Panc1 (cell line): ENCODE data around the gene APOL5. TPM values are rescaled to one million over a fixed set of nuclear protein-coding genes. Genes with fewer than 3 reads are reported as not detected.
"Not testable (repeated sequence)": the region's sequence is repeated elsewhere in the genome, so short reads cannot be mapped to it uniquely, and the experiment has no call there.

Experiments
- ATAC-seq: fragments of 200-7000 bp; cut with Tn5 transposase; 2 replicates; pipeline ENCODE4 v1.9.1; 2020; ENCODE audit warnings: mild to moderate bottlenecking, moderate library complexity
- BruUV-seq: library from RNA; stranded (reverse); fragments of 400-500 nt; replicated peaks from 2 replicates; lab custom pipeline; 2021; lab: Mats Ljungman, UMichigan
- CTCF ChIA-PET: fragments of 300-600 bp; sonication (Branson Sonifier 250); formaldehyde crosslinking; loops from one replicate; lab custom pipeline; 2022; ENCODE audit warnings: antibody characterized with exemption; lab: Charles Lee
- POLR2A ChIA-PET: fragments of 300-600 bp; sonication (Branson Sonifier 250); formaldehyde crosslinking; loops from one replicate; lab custom pipeline; 2022; ENCODE audit warnings: antibody characterized with exemption; lab: Charles Lee
- DNase-seq: peaks from one replicate; pipeline ENCODE4 v3.0.0-alpha.2; 2010; ENCODE audit warnings: low read depth, low spot score
- H3K27ac ChIP-seq: 2 replicates; pipeline ENCODE4 v1.5.1; 2011; ENCODE audit warnings: mild to moderate bottlenecking, low read length, inconsistent platforms
- H3K27me3 ChIP-seq: fragments of 200-500 bp; sonication (Bioruptor generic); 2 replicates; pipeline ENCODE4 v1.6.0; 2014; ENCODE audit warnings: low read length, inconsistent platforms; ENCODE audit not compliant: control insufficient read depth, insufficient read depth
- H3K36me3 ChIP-seq: fragments of 200-500 bp; sonication (Bioruptor generic); 2 replicates; pipeline ENCODE4 v1.5.1; 2014; ENCODE audit warnings: inconsistent platforms, mild to moderate bottlenecking, low read length, moderate library complexity; ENCODE audit not compliant: control insufficient read depth, insufficient read depth
- H3K4me1 ChIP-seq: 2 replicates; pipeline ENCODE4 v1.5.1; 2011; ENCODE audit warnings: inconsistent platforms, mild to moderate bottlenecking, low read length, moderate library complexity; ENCODE audit not compliant: control insufficient read depth, insufficient read depth
- H3K4me3 ChIP-seq, 2 experiments: 2 replicates each; pipeline ENCODE4 v1.5.1; 2011 to 2012; ENCODE audit warnings: low read depth in 2 of 2, low read length in 2 of 2, mild to moderate bottlenecking in 2 of 2, inconsistent platforms in 1 of 2, moderate library complexity in 1 of 2
- H3K9me3 ChIP-seq: fragments of 200-500 bp; sonication (Bioruptor generic); 2 replicates; pipeline ENCODE4 v1.5.1; 2014; ENCODE audit warnings: low read depth, mild to moderate bottlenecking, inconsistent platforms, low read length, moderate library complexity; ENCODE audit not compliant: control insufficient read depth, insufficient read depth
- CTCF ChIP-seq: fragments of 450-650 bp; IDR thresholded peaks from 2 replicates; pipeline ENCODE4 v1.5.1; 2017; ENCODE audit warnings: mild to moderate bottlenecking
- POLR2AphosphoS5 ChIP-seq: IDR thresholded peaks from 2 replicates; pipeline ENCODE4 v1.6.1; 2012; ENCODE audit warnings: mild to moderate bottlenecking, low read depth, low read length, moderate library complexity
- REST ChIP-seq, 2 experiments: IDR thresholded peaks; 2 replicates each; pipeline ENCODE4 v1.6.1; 2011 to 2012; ENCODE audit warnings: low read depth in 2 of 2, control low read depth in 1 of 2, low read length in 1 of 2, mild to moderate bottlenecking in 1 of 2, moderate library complexity in 1 of 2; ENCODE audit not compliant: insufficient read depth in 1 of 2
- SIN3A ChIP-seq: IDR thresholded peaks from 2 replicates; pipeline ENCODE4 v1.6.1; 2012; ENCODE audit warnings: low read depth, mild to moderate bottlenecking, low read length, moderate library complexity, borderline replicate concordance; ENCODE audit not compliant: insufficient read depth
- TCF7L2 ChIP-seq: IDR thresholded peaks from 2 replicates; pipeline ENCODE4 v1.6.1; 2011; ENCODE audit warnings: mild to moderate bottlenecking, low read depth, low read length, inconsistent platforms
- in situ Hi-C: cut with HindIII; loops from 2 replicates; pipeline ENCODE4 v1.10.0; 2016; ENCODE audit warnings: low sequenced_read_pairs, low pct_unique_long_range_greater_than_20kb
- intact Hi-C: fragments of 100-400 bp; cut with micrococcal nuclease; formaldehyde crosslinking; loops from one replicate; pipeline ENCODE4 v1.10.0; 2022; ENCODE audit not compliant: unreplicated experiment
- total RNA-seq: library from RNA; stranded (reverse); gene quantifications from one replicate; pipeline ENCODE4 v1.2.1, GENCODE V29; 2021; ENCODE audit not compliant: unreplicated experiment

The APOL5 gene
- total RNA-seq, 1 experiment from 2014 or later = not detected

- CTCF ChIA-PET = no interaction called here
- intact Hi-C loops = no loop called here
These were observed 18.5 kb downstream of the APOL5 start for GRCh38 chr22:35736166-35736565.

GRCh38 chr22:35736701-35737100 lies 19.0 kb downstream of the APOL5 start:
- no TSS peak for BruUV-seq
- CTCF ChIA-PET = no interaction called here
- ATAC-seq (no peak), DNase-seq (no peak)
- H3K4me1 ChIP-seq = no peaks in the 10 kb centered on the region
- TF ChIP-seq CTCF (no peak), SIN3A (no peak), TCF7L2 (no peak), REST (IDR thresholded peaks at IDR 0.05; ENCODE audit: insufficient read depth in 1 of 2, low read depth in 2 of 2, low read length in 1 of 2) (no peak), POLR2AphosphoS5 (no peak)
- H3K9me3 ChIP-seq = no peaks in the 10 kb centered on the region
- no peak overlapping the region for H3K27ac ChIP-seq
- H3K4me3 ChIP-seq = no peak overlapping the region
- in situ Hi-C loops (no loop called here), intact Hi-C loops (no loop called here)
- no peaks in the 10 kb centered on the region for H3K27me3 ChIP-seq
- no peaks in the 10 kb centered on the region for H3K36me3 ChIP-seq
- POLR2A ChIA-PET = no interaction called here

More at GRCh38 chr22:35736166-35736565, 18.5 kb downstream of the APOL5 start:
- no TSS peak for BruUV-seq
- Histone ChIP-seq H3K9me3 (no peaks in the 10 kb centered on the region), H3K4me1 (no peaks in the 10 kb centered on the region), H3K27me3 (no peaks in the 10 kb centered on the region), H3K4me3 (no peak overlapping the region), H3K36me3 (no peaks in the 10 kb centered on the region), H3K27ac (peak overlapping the region; percentile 21; the same call in 1 of the 2 replicates)
- ATAC-seq = no peak
- no peak for DNase-seq
- POLR2A ChIA-PET = interaction anchor here (0.7 kb wide), 1 partner anchor 47 kb away, joined by 7 read pairs; no protein-coding TSS in a partner anchor
- in situ Hi-C loops = no loop called here
- TF ChIP-seq REST (IDR thresholded peaks at IDR 0.05; ENCODE audit: insufficient read depth in 1 of 2, low read depth in 2 of 2, low read length in 1 of 2) (no peak), TCF7L2 (no peak), SIN3A (no peak), POLR2AphosphoS5 (no peak), CTCF (no peak)

- CTCF ChIA-PET, H3K4me1 ChIP-seq, intact Hi-C loops, H3K4me3 ChIP-seq, in situ Hi-C loops, DNase-seq, H3K27me3 ChIP-seq, POLR2A ChIA-PET, ATAC-seq, BruUV-seq, H3K9me3 ChIP-seq, H3K36me3 ChIP-seq, H3K27ac ChIP-seq: not testable (repeated sequence)
These were observed 20.2 kb downstream of the APOL5 start for GRCh38 chr22:35737886-35738285.
